Measurements from ENCODE around the gene RAP1GAP2. TPM values are rescaled to one million over a fixed set of nuclear protein-coding genes. Genes with fewer than 3 reads are reported as not detected.

The RAP1GAP2 gene
- polyA plus RNA-seq, 1 of the 3 experiments (the other 2 are of a cell fraction) = 22.0 TPM

- Histone ChIP-seq H3K9me2 (no peaks in the 10 kb centered on the region), H2AFZ (ENCODE audit: low read depth) (no peak overlapping the region), H3F3A (replicated peaks; ENCODE audit: insufficient read depth) (peaks cover 5% of the 10 kb centered on the region), H3K4me2 (no peak overlapping the region), H3K27me3 (ENCODE audit: insufficient read depth) (no peaks in the 10 kb centered on the region), H3K4me3 (ENCODE audit: low read depth in 2 of 2, low read length in 1 of 2) (no peak overlapping the region; a peak in 1 of 4 replicates), H3K4me1 (ENCODE audit: control insufficient read depth in 1 of 2, insufficient read depth in 2 of 2, low read depth in 1 of 2, low read length in 1 of 2) (no peaks in the 10 kb centered on the region), H3K9ac (no peak overlapping the region), H3K27ac (ENCODE audit: low read depth in 2 of 2, low read length in 1 of 2) (no peak overlapping the region), H3K9me3 (peaks cover 14% of the 10 kb centered on the region; the same call in 1 of the 2 replicates), H4K20me1 (ENCODE audit: insufficient read depth) (no peaks in the 10 kb centered on the region), H3K36me3 (replicated peaks in 1 of 2; ENCODE audit: control insufficient read depth in 1 of 2, insufficient read depth in 2 of 2, low read length in 1 of 2) (peaks cover 4 to 43% of the 10 kb centered on the region in 2 experiments), H3K79me2 (ENCODE audit: insufficient read depth) (peaks cover 4% of the 10 kb centered on the region; the same call in 1 of the 2 replicates)
- no peak for DNase-seq
- CTCF ChIA-PET = interaction anchor here (1.5 to 1.8 kb wide), 4 partner anchors 61 to 192 kb away, joined by 3 to 12 read pairs (median 4); no protein-coding TSS in a partner anchor
- WGBS (ENCODE audit: low lambda C conversion rate) = 99% methylated on average over 15 of the region's 16 CpGs
- no peak for TF ChIP-seq CTCF (IDR thresholded peaks at IDR 0.05)
- TF ChIP-seq MXI1 (IDR thresholded peaks at IDR 0.05; ENCODE audit: low read depth, low read length) = no peak
- TF ChIP-seq FOXM1 (IDR thresholded peaks at IDR 0.05; ENCODE audit: low read depth) = no peak
- POLR2A ChIA-PET = no interaction called here
These were observed 224.1 kb downstream of the RAP1GAP2 start for GRCh38 chr17:3020381-3020780.

- H2AFZ ChIP-seq (ENCODE audit: low read depth) = no peak overlapping the region
- H3K4me1 ChIP-seq (ENCODE audit: control insufficient read depth in 1 of 2, insufficient read depth in 2 of 2, low read depth in 1 of 2, low read length in 1 of 2) = no peaks in the 10 kb centered on the region; a peak in 1 of 4 replicates
- 90% methylated on average over 4 of the region's 4 CpGs for WGBS (ENCODE audit: low lambda C conversion rate)
- H3K9ac ChIP-seq = no peak overlapping the region
- no peaks in the 10 kb centered on the region for H4K20me1 ChIP-seq (ENCODE audit: insufficient read depth)
- ChIA-PET CTCF (interaction anchor here (0.9 kb wide), 1 partner anchor 9 kb away, joined by 3 read pairs; no protein-coding TSS in a partner anchor), POLR2A (no interaction called here)
- no peak overlapping the region for H3K27ac ChIP-seq (ENCODE audit: low read depth in 2 of 2, low read length in 1 of 2)
- H3K9me3 ChIP-seq = peaks cover 14% of the 10 kb centered on the region; the same call in 1 of the 2 replicates
- no peak overlapping the region for H3K4me3 ChIP-seq (ENCODE audit: low read depth in 2 of 2, low read length in 1 of 2)
- no peak overlapping the region for H3K4me2 ChIP-seq
- no peaks in the 10 kb centered on the region for H3K9me2 ChIP-seq
- peaks cover 3% of the 10 kb centered on the region for H3F3A ChIP-seq (replicated peaks; ENCODE audit: insufficient read depth)
- H3K27me3 ChIP-seq (ENCODE audit: insufficient read depth) = no peaks in the 10 kb centered on the region
- peaks cover 4% of the 10 kb centered on the region; the same call in 1 of the 2 replicates for H3K79me2 ChIP-seq (ENCODE audit: insufficient read depth)
- DNase-seq = no peak
- peaks cover 4 to 43% of the 10 kb centered on the region in 2 experiments for H3K36me3 ChIP-seq (replicated peaks in 1 of 2; ENCODE audit: control insufficient read depth in 1 of 2, insufficient read depth in 2 of 2, low read length in 1 of 2)
- TF ChIP-seq RCOR1 (IDR thresholded peaks at IDR 0.05; ENCODE audit: low read length) (no peak), CHD2 (IDR thresholded peaks at IDR 0.05; ENCODE audit: low read length, partially characterized antibody) (no peak), RXRA (IDR thresholded peaks at IDR 0.05; ENCODE audit: borderline replicate concordance, low read depth) (no peak), PBX3 (IDR thresholded peaks at IDR 0.05) (no peak), REST (IDR thresholded peaks at IDR 0.05; ENCODE audit: low read depth, low read length) (no peak), GATA2 (CRISPR knock-in tag; IDR thresholded peaks at IDR 0.05) (no peak), EP300 (IDR thresholded peaks at IDR 0.05; ENCODE audit: borderline replicate concordance in 1 of 2, low read depth in 1 of 2, low read length in 1 of 2) (no peak), TAF1 (IDR thresholded peaks at IDR 0.05; ENCODE audit: borderline replicate concordance, low read depth, low read length) (no peak), SIN3A (IDR thresholded peaks at IDR 0.05; ENCODE audit: borderline replicate concordance, low read depth, low read length) (no peak), EZH2phosphoT487 (IDR thresholded peaks at IDR 0.05; ENCODE audit: borderline replicate concordance, low read depth) (no peak), JUND (IDR thresholded peaks at IDR 0.05) (no peak), FOXM1 (IDR thresholded peaks at IDR 0.05; ENCODE audit: low read depth) (no peak), USF1 (IDR thresholded peaks at IDR 0.05; ENCODE audit: borderline replicate concordance, low read depth) (no peak), TCF12 (IDR thresholded peaks at IDR 0.05) (no peak), ZBTB33 (IDR thresholded peaks at IDR 0.05; ENCODE audit: borderline replicate concordance, low read depth) (no peak), FOXJ3 (CRISPR knock-in tag; IDR thresholded peaks at IDR 0.05) (no peak)
These were observed 226.0 kb downstream of the RAP1GAP2 start for GRCh38 chr17:3022197-3022596.

Data from SK-N-SH (cell line).